ENCODE measurements around the gene SMU1.

Gene SMU1

GRCh38 chr9:33043671-33044070 is 32.8 kb downstream of the SMU1 start:
- DNase-seq = no peak

GRCh38 chr9:33042473-33042872 is 34.0 kb downstream of the SMU1 start:
- no peak for DNase-seq

GRCh38 chr9:33041432-33042188 is 34.9 kb downstream of the SMU1 start:
- no peak for DNase-seq

- no peak for DNase-seq
Observed at GRCh38 chr9:33040792-33041431, 35.6 kb downstream of the SMU1 start.

GRCh38 chr9:33032865-33033264 is 43.6 kb downstream of the SMU1 start:
- no peak for DNase-seq

GRCh38 chr9:33032292-33032691 is 44.2 kb downstream of the SMU1 start:
- no peak for DNase-seq

GRCh38 chr9:33030285-33030684 is 46.2 kb downstream of the SMU1 start:
- no peak for DNase-seq

- DNase-seq = no peak
Observed at GRCh38 chr9:33029231-33029786, 47.2 kb downstream of the SMU1 start.

- DNase-seq = peak; percentile 60 to 71
Observed at GRCh38 chr9:33025572-33026342, 50.7 kb downstream of the SMU1 start.

- peak; percentile 88 to 99 for DNase-seq
Observed at GRCh38 chr9:33024966-33025571, 51.4 kb downstream of the SMU1 start, which contains the start of gene DNAJA1. Gene DNAJA1, plus strand, starts transcription at chr9:33025273. Its CDS starts 1,212 bp downstream, at chr9:33026485.

GRCh38 chr9:33024126-33024965 is 52.1 kb downstream of the SMU1 start:
- no peak for DNase-seq

GRCh38 chr9:33023661-33024060 is 52.8 kb downstream of the SMU1 start:
- no peak for DNase-seq

- no peak for DNase-seq
Observed at GRCh38 chr9:33022755-33023154, 53.7 kb downstream of the SMU1 start.

- DNase-seq = no peak
Observed at GRCh38 chr9:33022303-33022702, 54.2 kb downstream of the SMU1 start.

GRCh38 chr9:33019797-33020196 is 56.7 kb downstream of the SMU1 start:
- no peak for DNase-seq

- no peak for DNase-seq
Observed at GRCh38 chr9:33017283-33018041, 59.0 kb downstream of the SMU1 start.

GRCh38 chr9:33014665-33015014 is 61.8 kb downstream of the SMU1 start:
- no peak for DNase-seq

GRCh38 chr9:33013962-33014664 is 62.4 kb downstream of the SMU1 start:
- no peak for DNase-seq

- DNase-seq = no peak
Observed at GRCh38 chr9:33012328-33013069, 64.0 kb downstream of the SMU1 start.

- DNase-seq = no peak
Observed at GRCh38 chr9:33011831-33012230, 64.6 kb downstream of the SMU1 start.
